Activated T-cell treated with anti-CD3 and anti-CD28 coated beads, Interleukin-2, amount 50 U/mL, for 48 hours (primary cell): ENCODE measurements around the gene XRCC3.
"Not testable (repeated sequence)": the region's sequence is repeated elsewhere in the genome, so short reads cannot be mapped to it uniquely, and the experiment has no call there.

Experiments used
- DNase-seq, 2 experiments: peaks; one replicate each; pipeline ENCODE4 v3.0.0-alpha.2; 2020

XRCC3 gene

GRCh38 chr14:103656756-103657133 is 58.5 kb downstream of the XRCC3 start:
- no peak for DNase-seq

GRCh38 chr14:103656031-103656755 is 59.1 kb downstream of the XRCC3 start:
- DNase-seq, result no peak

GRCh38 chr14:103654619-103655018 is 60.6 kb downstream of the XRCC3 start:
- no peak for DNase-seq

GRCh38 chr14:103653805-103654204 is 61.4 kb downstream of the XRCC3 start:
- DNase-seq, result no peak

DNA sequence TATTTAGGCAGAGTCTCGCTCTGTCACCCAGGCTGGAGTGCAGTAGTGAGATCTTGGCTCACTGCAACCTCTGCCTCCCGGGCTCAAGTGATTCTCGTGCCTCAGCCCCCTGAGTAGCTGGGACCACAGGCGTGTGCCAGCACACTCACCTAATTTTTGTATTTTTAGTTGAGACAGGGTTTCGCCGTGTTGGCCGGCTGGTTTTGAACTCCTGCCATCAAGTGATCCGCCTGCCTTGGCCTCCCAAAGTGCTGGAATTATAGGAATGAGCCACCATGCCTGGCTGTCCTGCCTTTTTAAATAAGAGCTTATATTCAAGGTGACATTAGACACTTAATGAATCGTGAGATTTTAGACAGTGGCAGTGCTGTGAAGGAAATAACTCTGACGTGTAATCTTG is 61.9 kb downstream of the XRCC3 start:
- not testable (repeated sequence) for DNase-seq

- DNase-seq, result no peak
Measured at GRCh38 chr14:103652806-103653205, 62.4 kb downstream of the XRCC3 start.

DNA sequence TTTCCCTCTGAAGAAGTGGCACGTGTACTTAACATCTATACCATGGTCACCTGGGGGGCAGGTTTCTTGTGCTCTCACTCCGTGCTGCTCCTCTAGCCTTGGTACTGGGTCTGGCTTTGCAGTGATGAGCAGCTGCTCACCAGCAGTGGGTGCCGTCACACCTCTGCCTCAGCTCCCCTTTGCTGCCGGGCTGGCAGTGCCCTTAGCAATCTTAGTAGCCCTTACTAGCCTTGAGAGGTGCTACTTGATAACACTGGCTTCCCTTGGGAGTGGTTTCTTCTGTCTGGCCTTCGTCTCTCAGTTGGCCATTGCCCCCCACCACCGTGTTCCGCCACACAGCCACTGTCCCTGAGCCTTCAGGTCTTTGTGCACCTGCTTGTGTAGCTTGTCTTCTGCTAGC is 63.7 kb downstream of the XRCC3 start:
- DNase-seq, result no peak

- DNase-seq, result no peak
Measured at GRCh38 chr14:103650213-103650612, 65.0 kb downstream of the XRCC3 start.

GRCh38 chr14:103649001-103649400 is 66.2 kb downstream of the XRCC3 start:
- DNase-seq, result no peak
